ENCODE results near the gene PRDM16. TPM values are rescaled to one million over a fixed set of nuclear protein-coding genes. Genes with fewer than 3 reads are reported as not detected.

PRDM16 gene
- total and polyA plus RNA-seq, 2 of the 4 experiments (the other 2 are of a cell fraction), result 0.02 TPM; not detected in 1

DNA sequence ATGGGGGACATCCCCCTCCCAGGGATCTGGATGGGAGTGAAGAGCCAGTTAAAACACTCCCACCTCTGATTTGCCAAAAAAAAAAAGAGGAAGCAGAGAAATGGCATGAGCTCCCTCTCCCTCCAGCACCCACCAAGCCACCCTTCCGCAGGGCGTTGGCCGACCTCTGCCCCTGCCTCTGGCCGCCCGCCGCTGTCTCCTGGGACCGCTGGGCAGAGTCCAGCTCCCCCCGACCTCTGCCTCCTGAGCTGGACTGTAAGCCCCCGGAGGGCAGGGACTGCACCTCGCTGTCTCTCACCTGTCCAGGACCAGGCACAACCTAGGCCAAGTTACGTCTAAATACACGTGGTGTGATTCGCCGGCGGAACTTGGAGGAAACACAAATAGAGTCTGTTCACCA, 174.3 kb downstream of the PRDM16 start:
- no peak for ATAC-seq (ENCODE audit: low read depth)
- 48% methylated on average over 3 of the region's 15 CpGs; no CpG with 5 or more reads in 1 of the 2 experiments for WGBS, 2 experiments (ENCODE audit: extremely low coverage in 2 of 2, insufficient read length in 1 of 2)
- Histone ChIP-seq H4K20me1 (ENCODE audit: insufficient read depth, low read length) (no peaks in the 10 kb centered on the region), H3K4me2 (ENCODE audit: low read depth, low read length) (no peak overlapping the region), H2AK9ac (replicated peaks; ENCODE audit: low read depth, low read length, poor library complexity) (no peak overlapping the region), H3K4ac (ENCODE audit: low read depth, low read length) (no peak overlapping the region), H2BK20ac (ENCODE audit: low read depth, low read length) (no peak overlapping the region), H2AFZ (replicated peaks; ENCODE audit: low read length, poor library complexity) (no peak overlapping the region), H3K36me3 (ENCODE audit: control insufficient read depth, insufficient read depth, low read length) (no peaks in the 10 kb centered on the region), H3K27ac (ENCODE audit: insufficient read depth, low read length) (no peak overlapping the region), H3K18ac (ENCODE audit: low read depth, low read length) (no peak overlapping the region), H3K4me1 (ENCODE audit: control insufficient read depth, insufficient read depth, low read length) (no peaks in the 10 kb centered on the region), H3K4me3 (ENCODE audit: insufficient read depth, low read depth, low read length) (no peak overlapping the region), H3K56ac (ENCODE audit: extremely low read depth, insufficient read depth, low read length) (no peak overlapping the region), H2BK15ac (ENCODE audit: low read depth, low read length) (no peak overlapping the region), H3K14ac (replicated peaks; ENCODE audit: low read depth, low read length) (no peak overlapping the region), H3K9me1 (ENCODE audit: insufficient read depth, low read length) (no peaks in the 10 kb centered on the region), H4K91ac (ENCODE audit: insufficient read depth, low read depth, low read length) (no peak overlapping the region), H3K79me1 (ENCODE audit: low read depth in 1 of 2, low read length in 2 of 2) (no peaks in the 10 kb centered on the region), H2AK5ac (ENCODE audit: low read depth, low read length) (no peak overlapping the region), H3K23ac (ENCODE audit: low read depth, low read length) (no peak overlapping the region), H4K5ac (ENCODE audit: low read depth, low read length) (no peak overlapping the region), H3K9ac (ENCODE audit: low read depth, low read length) (no peak overlapping the region), H2BK120ac (ENCODE audit: low read depth, low read length) (no peak overlapping the region), H3K9me3 (ENCODE audit: control insufficient read depth, insufficient read depth, low read length) (peaks cover 4% of the 10 kb centered on the region), H4K8ac (ENCODE audit: low read depth in 2 of 2, low read length in 2 of 2) (no peak overlapping the region), H2BK5ac (ENCODE audit: low read depth, low read length, poor library complexity, severe bottlenecking) (no peak overlapping the region), H3K27me3 (ENCODE audit: control insufficient read depth, insufficient read depth, low read length) (no peaks in the 10 kb centered on the region; the same call in 1 of the 2 replicates)
- POLR2A ChIA-PET (ENCODE audit: unreplicated experiment), result no interaction called here
- intact Hi-C loops (cut with micrococcal nuclease), result no loop called here
- TF ChIP-seq, protein P1, sequence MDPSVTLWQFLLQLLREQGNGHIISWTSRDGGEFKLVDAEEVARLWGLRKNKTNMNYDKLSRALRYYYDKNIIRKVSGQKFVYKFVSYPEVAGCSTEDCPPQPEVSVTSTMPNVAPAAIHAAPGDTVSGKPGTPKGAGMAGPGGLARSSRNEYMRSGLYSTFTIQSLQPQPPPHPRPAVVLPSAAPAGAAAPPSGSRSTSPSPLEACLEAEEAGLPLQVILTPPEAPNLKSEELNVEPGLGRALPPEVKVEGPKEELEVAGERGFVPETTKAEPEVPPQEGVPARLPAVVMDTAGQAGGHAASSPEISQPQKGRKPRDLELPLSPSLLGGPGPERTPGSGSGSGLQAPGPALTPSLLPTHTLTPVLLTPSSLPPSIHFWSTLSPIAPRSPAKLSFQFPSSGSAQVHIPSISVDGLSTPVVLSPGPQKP (IDR thresholded peaks at IDR 0.05; ENCODE audit: borderline replicate concordance, low read depth, low read length), result no peak
- TF ChIP-seq MAFK (IDR thresholded peaks at IDR 0.05; ENCODE audit: low read depth, low read length), result no peak
- TF ChIP-seq FOS (IDR thresholded peaks at IDR 0.05; ENCODE audit: low read depth, low read length), result no peak
- no peak for TF ChIP-seq MXI1 (IDR thresholded peaks at IDR 0.05; ENCODE audit: borderline replicate concordance, low read depth, low read length)
- dilution Hi-C loops (cut with HindIII; ENCODE audit: low sequenced_read_pairs, unreplicated experiment), result no loop called here
- BruUV-seq (replicated peaks), result no TSS peak
- no peak for DNase-seq
- CTCF ChIA-PET, result no interaction called here
- in situ Hi-C loops (cut with MboI; ENCODE audit: low sequenced_read_pairs), result no loop called here
